Fibroblast of pulmonary artery (primary cell): ENCODE measurements around the gene FAM227B.

ENCODE experiments used
- DNase-seq: peaks from one replicate; pipeline ENCODE4 v3.0.0-alpha.2; 2010; ENCODE audit warnings: low read depth
- H3K4me3 ChIP-seq: replicated peaks from 2 replicates; pipeline ENCODE4 v1.5.1; 2011; ENCODE audit warnings: low read depth, mild to moderate bottlenecking, control low read depth, low read length, moderate library complexity
- CTCF ChIP-seq: IDR thresholded peaks from 2 replicates; pipeline ENCODE4 v1.5.1; 2011; ENCODE audit warnings: mild to moderate bottlenecking, control low read depth, low read length, inconsistent platforms; ENCODE audit errors: missing control alignments

Gene FAM227B

GRCh38 chr15:49649987-49650386 lies 29.4 kb upstream of the FAM227B start:
- H3K4me3 ChIP-seq, result no peak overlapping the region
- TF ChIP-seq CTCF, result no peak
- peak; percentile 18 for DNase-seq

GRCh38 chr15:49646891-49647290 lies 26.3 kb upstream of the FAM227B start:
- no peak for DNase-seq
- no peak overlapping the region for H3K4me3 ChIP-seq
- TF ChIP-seq CTCF, result no peak

- H3K4me3 ChIP-seq, result no peak overlapping the region
- TF ChIP-seq CTCF, result no peak
- DNase-seq, result peak; percentile 45
Observed at GRCh38 chr15:49645941-49646340, 25.3 kb upstream of the FAM227B start.

GRCh38 chr15:49645277-49645676 lies 24.7 kb upstream of the FAM227B start:
- TF ChIP-seq CTCF, result no peak
- H3K4me3 ChIP-seq, result no peak overlapping the region
- DNase-seq, result no peak

- no peak for TF ChIP-seq CTCF
- no peak overlapping the region for H3K4me3 ChIP-seq
- DNase-seq, result peak; percentile 38
Observed at GRCh38 chr15:49644364-49644794, 23.8 kb upstream of the FAM227B start.

- DNase-seq, result no peak
- H3K4me3 ChIP-seq, result no peak overlapping the region
- no peak for TF ChIP-seq CTCF
Observed at GRCh38 chr15:49637857-49638256, 17.2 kb upstream of the FAM227B start.

GRCh38 chr15:49628379-49628778 lies 7.8 kb upstream of the FAM227B start:
- DNase-seq, result no peak
- no peak for TF ChIP-seq CTCF
- H3K4me3 ChIP-seq, result no peak overlapping the region
